A673 (cell line): Measurements from ENCODE around the gene EXOSC3. TPM values are rescaled to one million over a fixed set of nuclear protein-coding genes. Genes with fewer than 3 reads are reported as not detected.

Experiments
- BruUV-seq: library from RNA; stranded (reverse); fragments of 400-500 nt; replicated peaks from 2 replicates; lab custom pipeline; 2021; lab: Mats Ljungman, UMichigan
- CTCF ChIA-PET: fragments of 300-600 bp; sonication (Branson Sonifier 250); formaldehyde crosslinking; loops from one replicate; lab custom pipeline; 2022; ENCODE audit warnings: antibody characterized with exemption; lab: Charles Lee
- POLR2A ChIA-PET: fragments of 300-600 bp; sonication (Branson Sonifier 250); formaldehyde crosslinking; loops from one replicate; lab custom pipeline; 2022; ENCODE audit warnings: antibody characterized with exemption; ENCODE audit not compliant: low non-redundant PET; lab: Charles Lee
- DNase-seq: peaks from one replicate; pipeline ENCODE4 v3.0.0-alpha.2; 2015; ENCODE audit warnings: low spot score
- H3K27ac ChIP-seq: fragments of 200-600 bp; sonication (generic); 2 replicates; pipeline ENCODE4 v1.5.1; 2016; ENCODE audit warnings: mixed run types, low read depth, mild to moderate bottlenecking, mixed read lengths, antibody characterized with exemption, low read length; ENCODE audit not compliant: poor library complexity, severe bottlenecking
- H3K27me3 ChIP-seq: fragments of 200-600 bp; sonication (generic); replicated peaks from 2 replicates; pipeline ENCODE4 v1.6.1; 2017; ENCODE audit warnings: mixed run types, low read depth, mild to moderate bottlenecking, mixed read lengths, antibody characterized with exemption, low read length; ENCODE audit not compliant: insufficient read depth, poor library complexity
- H3K36me3 ChIP-seq: fragments of 200-600 bp; sonication (generic); 2 replicates; pipeline ENCODE4 v1.6.1; 2016; ENCODE audit warnings: mixed run types, mild to moderate bottlenecking, mixed read lengths, antibody characterized with exemption, low read length; ENCODE audit not compliant: insufficient read depth, poor library complexity, severe bottlenecking
- H3K4me1 ChIP-seq: fragments of 200-600 bp; sonication (generic); 2 replicates; pipeline ENCODE4 v1.6.1; 2017; ENCODE audit warnings: mixed run types, mild to moderate bottlenecking, mixed read lengths, antibody characterized with exemption, low read length; ENCODE audit not compliant: insufficient read depth, poor library complexity, severe bottlenecking
- H3K4me3 ChIP-seq: fragments of 200-600 bp; sonication (generic); 2 replicates; pipeline ENCODE4 v1.5.1; 2016; ENCODE audit warnings: low read depth, mixed run types, mild to moderate bottlenecking, mixed read lengths, low read length; ENCODE audit not compliant: poor library complexity, severe bottlenecking
- H3K9me3 ChIP-seq: fragments of 200-600 bp; sonication (generic); 2 replicates; pipeline ENCODE4 v1.6.1; 2016; ENCODE audit warnings: mixed run types, low read depth, mild to moderate bottlenecking, mixed read lengths, antibody characterized with exemption, low read length; ENCODE audit not compliant: poor library complexity, severe bottlenecking
- CTCF ChIP-seq: fragments of 300-800, 200-600 bp; sonication (generic); conservative IDR thresholded peaks from 2 replicates; pipeline ENCODE4 v1.5.1; 2017; ENCODE audit warnings: low read depth, mild to moderate bottlenecking, antibody characterized with exemption, low read length, moderate library complexity, mixed read lengths
- EZH2 ChIP-seq: fragments of 200-600 bp; sonication (generic); IDR thresholded peaks from 2 replicates; pipeline ENCODE4 v1.6.1; 2017; ENCODE audit warnings: borderline replicate concordance, low read depth, mild to moderate bottlenecking, mixed read lengths, antibody characterized with exemption, low read length; ENCODE audit not compliant: poor library complexity, severe bottlenecking
- intact Hi-C: fragments of 100-400 bp; cut with micrococcal nuclease; formaldehyde crosslinking; loops from one replicate; pipeline ENCODE4 v1.10.0; 2022; ENCODE audit not compliant: unreplicated experiment
- total RNA-seq: library from RNA; stranded (reverse); gene quantifications from 2 replicates; pipeline ENCODE4 v1.2.3, GENCODE V29; 2021

The EXOSC3 gene
- total RNA-seq, 1 experiment from 2014 or later = 89.6 TPM

GRCh38 chr9:37796232-37796631, 11.4 kb upstream of the EXOSC3 start:
- no peak for TF ChIP-seq CTCF
- no peak for TF ChIP-seq EZH2
- no peak for DNase-seq
- no TSS peak for BruUV-seq
- Histone ChIP-seq H3K27ac (no peak overlapping the region), H3K4me3 (no peak overlapping the region), H3K36me3 (no peaks in the 10 kb centered on the region), H3K9me3 (no peaks in the 10 kb centered on the region), H3K4me1 (no peaks in the 10 kb centered on the region), H3K27me3 (no peaks in the 10 kb centered on the region)
- intact Hi-C loops = no loop called here
- ChIA-PET POLR2A (no interaction called here), CTCF (no interaction called here)

DNA sequence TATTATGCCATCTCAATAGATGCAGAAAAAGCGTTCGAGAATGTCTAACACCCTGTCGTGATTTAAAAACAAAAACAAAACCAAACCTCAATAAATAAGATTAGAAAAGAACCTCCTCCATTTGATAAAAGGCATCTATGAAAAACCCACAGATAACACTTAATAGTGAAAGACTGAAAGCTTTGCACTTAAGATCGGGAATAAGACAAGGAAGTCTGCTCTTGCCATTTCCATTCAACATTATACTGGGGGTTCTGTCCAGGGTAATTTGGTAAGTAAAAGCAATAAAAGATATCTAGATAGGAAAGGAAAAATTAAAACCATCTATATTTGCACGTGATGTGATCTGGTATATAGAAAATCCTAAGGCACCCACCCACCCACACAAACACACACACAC, 7.3 kb upstream of the EXOSC3 start:
- no peak for DNase-seq
- CTCF ChIA-PET = no interaction called here
- Histone ChIP-seq H3K36me3 (no peaks in the 10 kb centered on the region), H3K9me3 (no peaks in the 10 kb centered on the region), H3K27ac (no peak overlapping the region), H3K27me3 (no peaks in the 10 kb centered on the region), H3K4me1 (no peaks in the 10 kb centered on the region), H3K4me3 (no peak overlapping the region)
- BruUV-seq = no TSS peak
- no peak for TF ChIP-seq CTCF
- intact Hi-C loops = no loop called here
- POLR2A ChIA-PET = no interaction called here

- Histone ChIP-seq H3K4me3 (no peak overlapping the region), H3K9me3 (no peaks in the 10 kb centered on the region), H3K27ac (no peak overlapping the region), H3K36me3 (no peaks in the 10 kb centered on the region), H3K4me1 (no peaks in the 10 kb centered on the region), H3K27me3 (no peaks in the 10 kb centered on the region)
- ChIA-PET CTCF (no interaction called here), POLR2A (no interaction called here)
- no peak for TF ChIP-seq CTCF
- no TSS peak for BruUV-seq
- no peak for DNase-seq
- intact Hi-C loops = no loop called here
Measured at GRCh38 chr9:37790096-37790495, 5.2 kb upstream of the EXOSC3 start.
